MM.1S (cell line): ENCODE data around the gene ANKS1B.
A peak's percentile ranks its signal among the peaks of the same experiment; 100 is the strongest.

Experiments
- DNase-seq: peaks from one replicate; pipeline ENCODE4 v3.0.0-alpha.2; 2015
- H2AFZ ChIP-seq: fragments of 300-600 bp; sonication (generic); 2 replicates; pipeline ENCODE4 v1.6.0; 2016; ENCODE audit warnings: antibody characterized with exemption, low read length
- H3F3A ChIP-seq: fragments of 300-600 bp; sonication (generic); 2 replicates; pipeline ENCODE4 v1.6.1; 2016; ENCODE audit warnings: mild to moderate bottlenecking, antibody characterized with exemption, low read length, moderate library complexity, mixed read lengths; ENCODE audit not compliant: insufficient read depth
- H3K27ac ChIP-seq: fragments of 300-600 bp; sonication (generic); 2 replicates; pipeline ENCODE4 v1.5.1; 2016; ENCODE audit warnings: mild to moderate bottlenecking, low read length
- H3K27me3 ChIP-seq: fragments of 300-600 bp; sonication (generic); replicated peaks from 2 replicates; pipeline ENCODE4 v1.6.0; 2016; ENCODE audit warnings: low read length; ENCODE audit not compliant: insufficient read depth
- H3K36me3 ChIP-seq: fragments of 300-600 bp; sonication (generic); replicated peaks from 2 replicates; pipeline ENCODE4 v1.6.1; 2016; ENCODE audit warnings: mild to moderate bottlenecking, low read length, mixed read lengths; ENCODE audit not compliant: insufficient read depth
- H3K4me1 ChIP-seq: fragments of 300-600 bp; sonication (generic); 2 replicates; pipeline ENCODE4 v1.6.1; 2016; ENCODE audit warnings: low read length, mixed read lengths
- H3K4me2 ChIP-seq: fragments of 300-600 bp; sonication (generic); 2 replicates; pipeline ENCODE4 v1.6.0; 2016; ENCODE audit warnings: low read depth, low read length
- H3K4me3 ChIP-seq: fragments of 300-600 bp; sonication (generic); 2 replicates; pipeline ENCODE4 v1.5.1; 2016; ENCODE audit warnings: low read length, mixed read lengths
- H3K79me2 ChIP-seq: fragments of 300-600 bp; sonication (generic); 2 replicates; pipeline ENCODE4 v1.6.1; 2016; ENCODE audit warnings: mixed run types, low read length, mixed read lengths
- H3K9ac ChIP-seq: fragments of 300-600 bp; sonication (generic); 2 replicates; pipeline ENCODE4 v1.6.1; 2016; ENCODE audit warnings: low read length, mixed read lengths
- H3K9me2 ChIP-seq: fragments of 300-600 bp; sonication (generic); replicated peaks from 2 replicates; pipeline ENCODE4 v1.6.1; 2016; ENCODE audit warnings: mild to moderate bottlenecking, low read length, mixed read lengths; ENCODE audit not compliant: insufficient read depth
- H3K9me3 ChIP-seq: fragments of 300-600 bp; sonication (generic); replicated peaks from 2 replicates; pipeline ENCODE4 v1.6.1; 2016; ENCODE audit warnings: mild to moderate bottlenecking, low read length, mixed read lengths; ENCODE audit not compliant: insufficient read depth
- H4K20me1 ChIP-seq: fragments of 300-600 bp; sonication (generic); 2 replicates; pipeline ENCODE4 v1.6.1; 2016; ENCODE audit warnings: mild to moderate bottlenecking, low read length, moderate library complexity, mixed read lengths; ENCODE audit not compliant: insufficient read depth
- CTCF ChIP-seq: fragments of 300-600 bp; sonication (generic); IDR thresholded peaks from 2 replicates; pipeline ENCODE4 v1.5.1; 2016; ENCODE audit warnings: antibody characterized with exemption, low read length, mixed read lengths
- EZH2 ChIP-seq: fragments of 300-600 bp; sonication (generic); optimal IDR thresholded peaks from 2 replicates; pipeline ENCODE3; 2017; ENCODE audit warnings: low read depth, mild to moderate bottlenecking, antibody characterized with exemption, low read length, mixed read lengths
- EZH2phosphoT487 ChIP-seq: fragments of 300-600 bp; sonication (generic); IDR thresholded peaks from 2 replicates; pipeline ENCODE4 v1.6.1; 2018; ENCODE audit warnings: antibody characterized with exemption, low read length

ANKS1B gene

GRCh38 chr12:99658671-99659349, 325.9 kb downstream of the ANKS1B start:
- Histone ChIP-seq H3K27me3 (no peaks in the 10 kb centered on the region), H3K4me2 (no peak overlapping the region), H3K79me2 (no peaks in the 10 kb centered on the region), H2AFZ (no peak overlapping the region), H3K4me1 (peaks cover 28% of the 10 kb centered on the region), H3F3A (peaks cover 11% of the 10 kb centered on the region; the same call in 1 of the 2 replicates), H3K27ac (no peak overlapping the region), H3K9me3 (no peaks in the 10 kb centered on the region), H3K4me3 (no peak overlapping the region), H3K9ac (no peak overlapping the region), H4K20me1 (no peaks in the 10 kb centered on the region), H3K36me3 (no peaks in the 10 kb centered on the region), H3K9me2 (no peaks in the 10 kb centered on the region)
- peak; percentile 21 for DNase-seq
- TF ChIP-seq CTCF = peak; percentile 49
- no peak for TF ChIP-seq EZH2phosphoT487

- no peaks in the 10 kb centered on the region for H3K36me3 ChIP-seq
- no peak overlapping the region for H3K27ac ChIP-seq
- H3K4me3 ChIP-seq = no peak overlapping the region
- no peak overlapping the region for H3K9ac ChIP-seq
- H3F3A ChIP-seq = no peaks in the 10 kb centered on the region
- no peak overlapping the region for H3K4me2 ChIP-seq
- no peaks in the 10 kb centered on the region for H3K9me3 ChIP-seq
- TF ChIP-seq CTCF (no peak), EZH2 (no peak), EZH2phosphoT487 (no peak)
- DNase-seq = no peak
- no peaks in the 10 kb centered on the region for H4K20me1 ChIP-seq
- no peak overlapping the region for H2AFZ ChIP-seq
- H3K9me2 ChIP-seq = no peaks in the 10 kb centered on the region
- H3K4me1 ChIP-seq = peaks cover 6% of the 10 kb centered on the region; the same call in 1 of the 2 replicates
- no peaks in the 10 kb centered on the region for H3K79me2 ChIP-seq
- H3K27me3 ChIP-seq = no peaks in the 10 kb centered on the region
These were observed 335.2 kb downstream of the ANKS1B start for GRCh38 chr12:99649551-99649950.

DNA sequence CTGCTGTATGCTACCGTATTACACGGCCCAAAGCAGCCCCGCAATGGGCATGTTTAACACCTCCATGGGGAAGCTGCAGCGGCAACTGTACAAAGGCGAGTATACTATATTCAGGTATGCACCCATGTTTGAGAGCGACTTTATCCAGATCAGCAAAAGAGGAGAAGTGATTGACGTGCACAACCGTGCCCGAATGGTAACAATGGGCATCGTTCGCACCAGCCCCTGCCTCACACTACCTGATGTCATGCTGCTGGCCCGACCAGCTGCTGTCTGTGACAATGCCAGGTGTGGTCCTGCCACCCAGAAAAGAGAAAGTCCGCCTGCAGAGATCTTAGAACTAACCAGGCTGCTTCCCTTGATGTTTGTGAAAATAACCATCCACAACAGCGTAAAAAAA, 336.6 kb downstream of the ANKS1B start:
- Histone ChIP-seq H3K36me3 (no peaks in the 10 kb centered on the region), H4K20me1 (no peaks in the 10 kb centered on the region)
- TF ChIP-seq EZH2phosphoT487 = no peak
- TF ChIP-seq CTCF = no peak
- no peak for TF ChIP-seq EZH2

More for the DNA sequence above, 336.6 kb downstream of the ANKS1B start:
- H2AFZ ChIP-seq = no peak overlapping the region
- no peaks in the 10 kb centered on the region for H3F3A ChIP-seq
- H3K4me3 ChIP-seq = no peak overlapping the region
- DNase-seq = no peak
- H3K27ac ChIP-seq = no peak overlapping the region
- H3K9ac ChIP-seq = no peak overlapping the region
- no peaks in the 10 kb centered on the region for H3K9me2 ChIP-seq
- H3K4me2 ChIP-seq = no peak overlapping the region
- H3K79me2 ChIP-seq = no peaks in the 10 kb centered on the region
- H3K9me3 ChIP-seq = no peaks in the 10 kb centered on the region
- H3K27me3 ChIP-seq = no peaks in the 10 kb centered on the region
- no peaks in the 10 kb centered on the region for H3K4me1 ChIP-seq
